Esophagus muscularis mucosa (tissue), 4 donors: ENCODE data around the gene SREK1IP1. TPM values are rescaled to one million over a fixed set of nuclear protein-coding genes. Genes with fewer than 3 reads are reported as not detected.

ENCODE experiments used
- DNase-seq: peaks from one replicate; pipeline ENCODE4 v3.0.0-alpha.2; 2017; ENCODE audit errors: extremely low spot score
- H3K27ac ChIP-seq, 4 donors: fragments of 200-600 bp; sonication (generic); replicated peaks in 1 of 4; 1 replicate in 3 of 4; 2 replicates in 1 of 4; pipeline ENCODE4 v1.5.1; 2016 to 2019; ENCODE audit warnings: mild to moderate bottlenecking in 1 of 4
- H3K27me3 ChIP-seq, 4 donors: fragments of 200-600 bp; sonication (generic); one replicate each; pipeline versions ENCODE4 v1.5.1 to v1.6.0; 2016 to 2019
- H3K36me3 ChIP-seq, 4 donors: fragments of 200-600 bp; sonication (generic); one replicate each; pipeline ENCODE4 v1.5.1; 2016 to 2019
- H3K4me1 ChIP-seq, 4 donors: fragments of 200-600 bp; sonication (generic); one replicate each; pipeline ENCODE4 v1.5.1; 2016 to 2019
- H3K4me3 ChIP-seq, 4 donors: fragments of 200-600 bp; sonication (generic); 1 replicate in 2 of 4; 2 replicates in 2 of 4; pipeline ENCODE4 v1.5.1; 2016 to 2019; ENCODE audit warnings: mild to moderate bottlenecking in 4 of 4, moderate library complexity in 1 of 4
- H3K9me3 ChIP-seq, 4 donors: fragments of 200-600 bp; sonication (generic); 1 replicate in 3 of 4; 2 replicates in 1 of 4; pipeline ENCODE4 v1.5.1; 2016 to 2019
- EP300 ChIP-seq: sonication (generic); formaldehyde crosslinking; IDR thresholded peaks from one replicate; pipeline ENCODE4 v1.6.1; 2017; ENCODE audit warnings: antibody characterized with exemption
- POLR2A ChIP-seq: fragments of 450-650 bp; IDR thresholded peaks from one replicate; pipeline ENCODE4 v1.6.1; 2017; ENCODE audit warnings: antibody characterized with exemption, moderate library complexity, mild to moderate bottlenecking, low read depth
- POLR2AphosphoS5 ChIP-seq, 2 donors: sonication (generic); formaldehyde crosslinking; IDR thresholded peaks; one replicate each; pipeline ENCODE4 v1.6.1; 2017; ENCODE audit warnings: antibody characterized with exemption in 2 of 2
- WGBS: methylation state at CpG from one replicate; pipeline ENCODE4 v1.1.5; 2018; 5-methylcytosine and 5-hydroxymethylcytosine counted together
- intact Hi-C: fragments of 100-400 bp; cut with DNase I; formaldehyde crosslinking; loops from one replicate; pipeline ENCODE4 v1.15.1; 2023
- total RNA-seq, 4 donors: library from RNA; depleted of rRNA; stranded (reverse); fragments of >200 nt; gene quantifications; one replicate each; pipeline versions ENCODE4 v1.1.0 to v1.2.1, GENCODE V29; 2016
- TF ChIP-seq, protein P1 (sequence below), 3 experiments: fragments of 200-600 bp in 2 of 3; fragments of 450-650 bp in 1 of 3; sonication (generic) in 2 of 3; IDR thresholded peaks; one replicate each; pipeline ENCODE4 v1.5.1; 2017 to 2019; ENCODE audit warnings: antibody characterized with exemption in 3 of 3, mild to moderate bottlenecking in 2 of 3, moderate library complexity in 1 of 3

The SREK1IP1 gene
- 10 to 100 TPM; 10.7 to 17.4 (median 11.0) TPM for total RNA-seq

DNA sequence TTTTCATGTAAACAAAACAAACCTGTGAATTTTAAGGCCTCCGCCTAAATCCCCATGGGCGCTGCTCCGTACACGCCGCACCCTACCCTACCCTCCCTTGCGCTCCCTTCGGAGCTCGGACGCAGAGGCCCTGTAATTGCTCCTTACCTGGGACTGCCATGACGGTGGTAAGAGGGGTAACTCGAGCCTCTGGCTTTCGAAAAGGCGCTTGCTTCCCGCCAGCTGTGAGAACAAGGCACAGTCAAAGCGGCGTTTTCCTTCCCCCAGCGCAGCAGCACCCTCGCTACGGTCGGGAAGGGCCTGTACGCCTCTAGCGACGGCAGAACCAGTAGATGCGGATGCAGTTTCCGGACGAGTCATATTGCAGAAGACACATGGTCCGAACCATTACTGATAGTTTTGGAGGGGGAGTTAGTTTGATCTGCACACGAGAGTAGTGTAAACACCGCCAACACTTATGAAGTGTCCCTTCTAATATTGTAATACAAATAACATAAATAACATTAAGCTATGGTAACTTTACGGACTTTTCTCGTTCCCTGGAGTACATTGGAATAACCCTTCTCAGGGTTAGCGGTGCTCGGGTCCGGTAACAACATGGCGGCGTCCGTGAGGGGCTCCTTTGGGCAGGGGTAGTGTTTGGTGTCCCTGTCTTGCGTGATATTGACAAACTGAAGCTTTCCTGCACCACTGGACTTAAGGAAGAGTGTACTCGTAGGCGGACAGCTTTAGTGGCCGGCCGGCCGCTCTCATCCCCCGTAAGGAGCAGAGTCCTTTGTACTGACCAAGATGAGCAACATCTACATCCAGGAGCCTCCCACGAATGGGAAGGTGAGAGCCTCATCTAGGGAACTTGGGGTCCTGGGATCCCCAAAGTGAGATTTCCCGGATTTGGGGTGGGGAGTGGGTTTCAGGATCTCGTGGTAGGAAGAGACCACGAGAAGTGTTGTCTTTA lies at the start of gene SREK1IP1, which contains the start of gene CWC27:
Gene SREK1IP1 (minus strand): TSS at position 334 of the 955 bp plus-strand sequence. CDS start 174 bp downstream, at position 160.
Gene CWC27 (plus strand): TSS at position 573 of the 955 bp plus-strand sequence. CDS start 217 bp downstream, at position 790.
- Histone ChIP-seq H3K27ac (peak within 1 kb of the TSS; percentile 84 to 90 (median 88)), H3K4me3 (peak within 1 kb of the TSS; percentile 65 to 89 (median 85)), H3K27me3 (no peaks in the 10 kb centered on the region), H3K4me1 (peaks cover 28 to 54% (median 45%) of the 10 kb centered on the region in 4 donors), H3K9me3 (no peaks in the 10 kb centered on the region), H3K36me3 (peaks cover 0 to 10% (median 4%) of the 10 kb centered on the region in 4 donors)
- WGBS = under 1% methylated on average over 18 of the region's 48 CpGs
- TF ChIP-seq EP300 (no peak), POLR2A (no peak), POLR2AphosphoS5 (IDR thresholded peaks at IDR 0.05) (peak; percentile 89 to 92)
- TF ChIP-seq, protein P1, sequence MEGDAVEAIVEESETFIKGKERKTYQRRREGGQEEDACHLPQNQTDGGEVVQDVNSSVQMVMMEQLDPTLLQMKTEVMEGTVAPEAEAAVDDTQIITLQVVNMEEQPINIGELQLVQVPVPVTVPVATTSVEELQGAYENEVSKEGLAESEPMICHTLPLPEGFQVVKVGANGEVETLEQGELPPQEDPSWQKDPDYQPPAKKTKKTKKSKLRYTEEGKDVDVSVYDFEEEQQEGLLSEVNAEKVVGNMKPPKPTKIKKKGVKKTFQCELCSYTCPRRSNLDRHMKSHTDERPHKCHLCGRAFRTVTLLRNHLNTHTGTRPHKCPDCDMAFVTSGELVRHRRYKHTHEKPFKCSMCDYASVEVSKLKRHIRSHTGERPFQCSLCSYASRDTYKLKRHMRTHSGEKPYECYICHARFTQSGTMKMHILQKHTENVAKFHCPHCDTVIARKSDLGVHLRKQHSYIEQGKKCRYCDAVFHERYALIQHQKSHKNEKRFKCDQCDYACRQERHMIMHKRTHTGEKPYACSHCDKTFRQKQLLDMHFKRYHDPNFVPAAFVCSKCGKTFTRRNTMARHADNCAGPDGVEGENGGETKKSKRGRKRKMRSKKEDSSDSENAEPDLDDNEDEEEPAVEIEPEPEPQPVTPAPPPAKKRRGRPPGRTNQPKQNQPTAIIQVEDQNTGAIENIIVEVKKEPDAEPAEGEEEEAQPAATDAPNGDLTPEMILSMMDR (IDR thresholded peaks at IDR 0.05) = peak in 2 of 3 experiments; percentile 7 to 18
- no peak for DNase-seq
- intact Hi-C loops = no loop called here

GRCh38 chr5:64818245-64818644 lies 49.8 kb upstream of the SREK1IP1 start:
- intact Hi-C loops = loop anchor here (10.0 kb wide), 1 partner anchor 287 kb away; no protein-coding TSS in a partner anchor

DNA sequence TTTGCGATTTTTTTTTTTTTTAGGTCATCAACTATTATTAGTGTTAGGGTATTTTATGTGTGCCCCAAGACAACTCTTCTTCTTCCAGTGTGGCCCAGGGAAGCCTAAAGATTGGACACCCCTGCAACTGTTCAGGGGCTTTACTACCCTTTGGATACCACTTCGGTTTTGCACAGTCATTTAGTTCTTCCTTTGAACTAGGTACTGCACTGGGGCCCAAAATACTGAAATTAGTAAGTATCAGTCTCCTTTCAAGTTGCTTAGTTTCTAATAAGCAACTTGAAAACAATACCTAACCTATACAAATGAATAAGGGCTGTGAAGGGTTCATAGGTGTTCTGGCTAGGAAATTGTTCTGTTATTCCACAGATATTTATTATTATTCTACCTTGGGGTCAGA lies 45.6 kb upstream of the SREK1IP1 start:
- Histone ChIP-seq H3K4me3 (no peak overlapping the region), H3K27ac (no peak overlapping the region), H3K27me3 (no peaks in the 10 kb centered on the region), H3K4me1 (peaks cover 4 to 16% (median 9%) of the 10 kb centered on the region in 4 donors), H3K36me3 (peaks cover 0 to 18% (median 2%) of the 10 kb centered on the region in 4 donors), H3K9me3 (no peaks in the 10 kb centered on the region)
- WGBS = 86% methylated on average over 2 of the region's 2 CpGs
- intact Hi-C loops = loop anchor here (5.0 to 10.0 kb wide), 2 partner anchors 291 to 668 kb away; partner anchors contain the start of gene ADAMTS6
- no peak for DNase-seq
- TF ChIP-seq POLR2AphosphoS5 (IDR thresholded peaks at IDR 0.05) = no peak
- TF ChIP-seq POLR2A = no peak
- no peak for TF ChIP-seq EP300
- TF ChIP-seq, protein P1 (IDR thresholded peaks at IDR 0.05) = no peak

More at GRCh38 chr5:64818245-64818644, 49.8 kb upstream of the SREK1IP1 start:
- no peaks in the 10 kb centered on the region for H3K9me3 ChIP-seq
- 72% methylated on average over 3 of the region's 3 CpGs for WGBS
- DNase-seq = no peak
- TF ChIP-seq POLR2A (no peak), POLR2AphosphoS5 (IDR thresholded peaks at IDR 0.05) (no peak), EP300 (no peak)
- TF ChIP-seq, protein P1 (IDR thresholded peaks at IDR 0.05) = no peak
- H3K4me1 ChIP-seq = peaks cover under 1 to 10% (median 5%) of the 10 kb centered on the region in 4 donors
- H3K4me3 ChIP-seq = no peak overlapping the region
- H3K36me3 ChIP-seq = peaks cover 0 to 14% (median 0%) of the 10 kb centered on the region in 4 donors
- H3K27ac ChIP-seq = no peak overlapping the region
- no peaks in the 10 kb centered on the region for H3K27me3 ChIP-seq

- Histone ChIP-seq H3K4me1 (peaks cover 4 to 12% (median 9%) of the 10 kb centered on the region in 4 donors), H3K36me3 (peaks cover 0 to 10% (median 6%) of the 10 kb centered on the region in 4 donors), H3K27me3 (no peaks in the 10 kb centered on the region), H3K27ac (no peak overlapping the region), H3K9me3 (no peaks in the 10 kb centered on the region), H3K4me3 (no peak overlapping the region)
- TF ChIP-seq EP300 = no peak
- TF ChIP-seq, protein P1 (IDR thresholded peaks at IDR 0.05) = peak; percentile 57 to 68 (median 65)
- TF ChIP-seq POLR2A = no peak
- intact Hi-C loops = loop anchor here (5.0 to 10.0 kb wide), 2 partner anchors 294 to 671 kb away; partner anchors contain the start of gene ADAMTS6
- no peak for DNase-seq
- 92% methylated on average over 1 of the region's 1 CpG for WGBS
Measured at GRCh38 chr5:64811050-64811640, 42.7 kb upstream of the SREK1IP1 start.
